CD14-positive monocyte (primary cell): Measurements from ENCODE around the gene FANCB. TPM values are rescaled to one million over a fixed set of nuclear protein-coding genes. Genes with fewer than 3 reads are reported as not detected.

ENCODE experiments used
- DNase-seq, 3 donors: peaks; one replicate each; pipeline ENCODE4 v3.0.0-alpha.2; 2011 to 2022
- H2AFZ ChIP-seq: 2 replicates; pipeline ENCODE4 v1.6.0; 2012; ENCODE audit warnings: mild to moderate bottlenecking, low read depth, low read length, inconsistent platforms; ENCODE audit not compliant: insufficient read depth, poor library complexity, severe bottlenecking
- H3K27ac ChIP-seq, 2 donors: 1 replicate in 1 of 2; 2 replicates in 1 of 2; pipeline ENCODE4 v1.5.1; 2012 to 2013; ENCODE audit warnings: low read length in 2 of 2, control low read depth in 1 of 2, inconsistent platforms in 1 of 2, low read depth in 1 of 2, mild to moderate bottlenecking in 1 of 2
- H3K27me3 ChIP-seq, 2 donors: one replicate each; pipeline versions ENCODE4 v1.6.0 to v1.6.1; 2011 to 2013; ENCODE audit warnings: low read length in 2 of 2; ENCODE audit not compliant: control insufficient read depth in 2 of 2, insufficient read depth in 2 of 2
- H3K36me3 ChIP-seq, 2 donors: replicated peaks in 1 of 2; 1 replicate in 1 of 2; 2 replicates in 1 of 2; pipeline versions ENCODE4 v1.5.1 to v1.6.1; 2012 to 2013; ENCODE audit warnings: low read length in 2 of 2, control low read depth in 1 of 2, inconsistent platforms in 1 of 2, mild to moderate bottlenecking in 1 of 2; ENCODE audit not compliant: insufficient read depth in 2 of 2, control insufficient read depth in 1 of 2
- H3K4me1 ChIP-seq, 2 donors: 1 replicate in 1 of 2; 2 replicates in 1 of 2; pipeline versions ENCODE4 v1.5.1 to v1.6.1; 2012 to 2013; ENCODE audit warnings: low read length in 2 of 2, control low read depth in 1 of 2, inconsistent platforms in 1 of 2, mild to moderate bottlenecking in 1 of 2, moderate library complexity in 1 of 2; ENCODE audit not compliant: insufficient read depth in 2 of 2, control insufficient read depth in 1 of 2
- H3K4me2 ChIP-seq: replicated peaks from 2 replicates; pipeline ENCODE3; 2012; ENCODE audit warnings: low read length, moderate library complexity, mild to moderate bottlenecking; ENCODE audit not compliant: poor library complexity, severe bottlenecking; ENCODE audit errors: extremely low read depth
- H3K4me3 ChIP-seq, 3 experiments: fragments of 200-600 bp in 1 of 3; sonication (generic) in 1 of 3; replicated peaks in 1 of 3; 1 replicate in 2 of 3; 2 replicates in 1 of 3; pipeline ENCODE4 v1.5.1; 2011 to 2013; ENCODE audit warnings: low read length in 3 of 3, mild to moderate bottlenecking in 3 of 3, control low read depth in 2 of 3, low read depth in 2 of 3, inconsistent platforms in 1 of 3, moderate library complexity in 1 of 3
- H3K79me2 ChIP-seq: 2 replicates; pipeline ENCODE4 v1.6.0; 2012; ENCODE audit warnings: mild to moderate bottlenecking, control low read depth, inconsistent platforms, low read length, moderate library complexity; ENCODE audit not compliant: insufficient read depth
- H3K9ac ChIP-seq: 2 replicates; pipeline ENCODE4 v1.6.0; 2017; ENCODE audit warnings: low read length, mild to moderate bottlenecking; ENCODE audit not compliant: insufficient read depth, poor library complexity, severe bottlenecking
- H3K9me3 ChIP-seq, 2 donors: replicated peaks in 1 of 2; 1 replicate in 1 of 2; 2 replicates in 1 of 2; pipeline versions ENCODE4 v1.5.1 to v1.6.1; 2012 to 2013; ENCODE audit warnings: low read length in 2 of 2, control low read depth in 1 of 2; ENCODE audit not compliant: control insufficient read depth in 1 of 2, insufficient read depth in 1 of 2
- H4K20me1 ChIP-seq: 2 replicates; pipeline ENCODE4 v1.6.0; 2012; ENCODE audit warnings: mild to moderate bottlenecking, low read length, control low read depth, moderate library complexity; ENCODE audit not compliant: insufficient read depth
- H3K27ac Mint-ChIP-seq, 7 donors: one replicate each; pipeline ENCODE4 v1.8.0; 2020; ENCODE audit warnings: mild to moderate bottlenecking in 7 of 7, mixed read lengths in 7 of 7, moderate library complexity in 6 of 7, inconsistent platforms in 2 of 7
- H3K27me3 Mint-ChIP-seq, 3 donors: one replicate each; pipeline ENCODE4 v1.8.0; 2021 to 2022; ENCODE audit warnings: low read depth in 3 of 3, mild to moderate bottlenecking in 3 of 3, mixed read lengths in 3 of 3, moderate library complexity in 3 of 3, inconsistent platforms in 1 of 3
- H3K36me3 Mint-ChIP-seq, 2 donors: one replicate each; pipeline ENCODE4 v1.8.0; 2020; ENCODE audit warnings: mixed read lengths in 2 of 2, inconsistent platforms in 1 of 2, mild to moderate bottlenecking in 1 of 2
- H3K4me1 Mint-ChIP-seq: one replicate; pipeline ENCODE4 v1.8.0; 2020; ENCODE audit warnings: mild to moderate bottlenecking, mixed read lengths
- H3K4me3 Mint-ChIP-seq, 2 donors: one replicate each; pipeline ENCODE4 v1.8.0; 2020; ENCODE audit warnings: mild to moderate bottlenecking in 2 of 2, mixed read lengths in 2 of 2, moderate library complexity in 1 of 2
- H3K9me3 Mint-ChIP-seq, 7 donors: one replicate each; pipeline ENCODE4 v1.8.0; 2020 to 2022; ENCODE audit warnings: mixed read lengths in 7 of 7, mild to moderate bottlenecking in 6 of 7, moderate library complexity in 6 of 7, inconsistent platforms in 2 of 7
- CTCF ChIP-seq: fragments of 200-600 bp; IDR thresholded peaks from one replicate; pipeline ENCODE4 v1.8.0; 2022; ENCODE audit warnings: antibody characterized with exemption, mild to moderate bottlenecking
- intact Hi-C, 2 donors: fragments of 100-400 bp; cut with micrococcal nuclease; formaldehyde crosslinking; loops; one replicate each; pipeline versions ENCODE4 v1.15.0 to v1.15.1; 2023
- polyA plus RNA-seq, 3 donors: library from polyadenylated mRNA; depleted of rRNA in 1 of 3; unstranded in 2 of 3; stranded (reverse) in 1 of 3; fragments of 300-500 nt in 2 of 3; fragments of >200 nt in 1 of 3; fragmentation: Illumina TruSeq in 2 of 3; gene quantifications; 1 replicate in 2 of 3; 2 replicates in 1 of 3; pipeline ENCODE4 v1.2.3, GENCODE V29; 2012 to 2021

The FANCB gene
- polyA plus RNA-seq, 3 donors: 0.85 to 4.2 (median 2.6) TPM

- intact Hi-C loops: no loop called here
These were observed 29.7 kb upstream of the FANCB start for GRCh38 chrX:14902537-14902936.

GRCh38 chrX:14899607-14900006 is 26.7 kb upstream of the FANCB start:
- H3K27me3 Mint-ChIP-seq: no peaks in the 10 kb centered on the region
- H3K79me2 ChIP-seq: no peaks in the 10 kb centered on the region
- peaks cover 3% of the 10 kb centered on the region for H3K4me1 Mint-ChIP-seq
- H3K27ac ChIP-seq: no peak overlapping the region
- peaks cover 0 to 4% (median 0%) of the 10 kb centered on the region in 7 donors for H3K9me3 Mint-ChIP-seq
- peaks cover 4% of the 10 kb centered on the region for H4K20me1 ChIP-seq
- intact Hi-C loops: no loop called here
- H3K9me3 ChIP-seq: no peaks in the 10 kb centered on the region
- peak overlapping the region in 4 of 7 donors; percentile 18 to 63 (median 36) for H3K27ac Mint-ChIP-seq
- peak; percentile 18 to 73 (median 45) for DNase-seq
- H3K27me3 ChIP-seq: no peaks in the 10 kb centered on the region
- peaks cover 35 to 38% of the 10 kb centered on the region in 2 donors for H3K36me3 Mint-ChIP-seq
- no peak overlapping the region for H3K9ac ChIP-seq
- TF ChIP-seq CTCF: no peak
- peaks cover 25 to 63% of the 10 kb centered on the region in 2 donors for H3K36me3 ChIP-seq
- H3K4me3 ChIP-seq: no peak overlapping the region
- no peak overlapping the region for H3K4me2 ChIP-seq
- no peak overlapping the region for H3K4me3 Mint-ChIP-seq
- peaks cover 0 to 3% of the 10 kb centered on the region in 2 donors for H3K4me1 ChIP-seq
- no peak overlapping the region for H2AFZ ChIP-seq

More at GRCh38 chrX:14902537-14902936, 29.7 kb upstream of the FANCB start:
- H3K79me2 ChIP-seq: no peaks in the 10 kb centered on the region
- H3K9me3 Mint-ChIP-seq: peaks cover 0 to 9% (median 0%) of the 10 kb centered on the region in 7 donors
- no peaks in the 10 kb centered on the region for H4K20me1 ChIP-seq
- H3K4me1 ChIP-seq: peaks cover 0 to 3% of the 10 kb centered on the region in 2 donors
- H3K4me2 ChIP-seq: no peak overlapping the region
- no peaks in the 10 kb centered on the region for H3K27me3 ChIP-seq
- no peaks in the 10 kb centered on the region for H3K27me3 Mint-ChIP-seq
- H3K9me3 ChIP-seq: no peaks in the 10 kb centered on the region
- H3K9ac ChIP-seq: no peak overlapping the region
- peaks cover 10 to 44% of the 10 kb centered on the region in 2 donors for H3K36me3 ChIP-seq
- peak overlapping the region in 1 of 7 donors; percentile 70 for H3K27ac Mint-ChIP-seq
- H3K4me1 Mint-ChIP-seq: peaks cover 3% of the 10 kb centered on the region
- TF ChIP-seq CTCF: no peak
- no peak overlapping the region for H3K4me3 ChIP-seq
- H2AFZ ChIP-seq: no peak overlapping the region
- H3K36me3 Mint-ChIP-seq: peaks cover 28 to 31% of the 10 kb centered on the region in 2 donors
- H3K4me3 Mint-ChIP-seq: no peak overlapping the region
- DNase-seq: no peak
- H3K27ac ChIP-seq: no peak overlapping the region
